ENCODE measurements around the gene FARSB. TPM values are rescaled to one million over a fixed set of nuclear protein-coding genes. Genes with fewer than 3 reads are reported as not detected.

Gene FARSB
- total RNA-seq, 2 donors from 2014 or later: 11.9 to 16.2 TPM

- Histone ChIP-seq H3K4me1 (replicated peaks) (no peaks in the 10 kb centered on the region), H3K27ac (no peak overlapping the region), H3K4me3 (no peak overlapping the region), H3K27me3 (replicated peaks; ENCODE audit: insufficient read depth) (no peaks in the 10 kb centered on the region), H3K36me3 (no peaks in the 10 kb centered on the region), H3K9me3 (no peaks in the 10 kb centered on the region)
- no peak for TF ChIP-seq POLR2AphosphoS5 (IDR thresholded peaks at IDR 0.05)
- no peak for TF ChIP-seq POLR2A (IDR thresholded peaks at IDR 0.05)
- TF ChIP-seq, protein P1, sequence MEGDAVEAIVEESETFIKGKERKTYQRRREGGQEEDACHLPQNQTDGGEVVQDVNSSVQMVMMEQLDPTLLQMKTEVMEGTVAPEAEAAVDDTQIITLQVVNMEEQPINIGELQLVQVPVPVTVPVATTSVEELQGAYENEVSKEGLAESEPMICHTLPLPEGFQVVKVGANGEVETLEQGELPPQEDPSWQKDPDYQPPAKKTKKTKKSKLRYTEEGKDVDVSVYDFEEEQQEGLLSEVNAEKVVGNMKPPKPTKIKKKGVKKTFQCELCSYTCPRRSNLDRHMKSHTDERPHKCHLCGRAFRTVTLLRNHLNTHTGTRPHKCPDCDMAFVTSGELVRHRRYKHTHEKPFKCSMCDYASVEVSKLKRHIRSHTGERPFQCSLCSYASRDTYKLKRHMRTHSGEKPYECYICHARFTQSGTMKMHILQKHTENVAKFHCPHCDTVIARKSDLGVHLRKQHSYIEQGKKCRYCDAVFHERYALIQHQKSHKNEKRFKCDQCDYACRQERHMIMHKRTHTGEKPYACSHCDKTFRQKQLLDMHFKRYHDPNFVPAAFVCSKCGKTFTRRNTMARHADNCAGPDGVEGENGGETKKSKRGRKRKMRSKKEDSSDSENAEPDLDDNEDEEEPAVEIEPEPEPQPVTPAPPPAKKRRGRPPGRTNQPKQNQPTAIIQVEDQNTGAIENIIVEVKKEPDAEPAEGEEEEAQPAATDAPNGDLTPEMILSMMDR (IDR thresholded peaks at IDR 0.05): no peak
- no peak for DNase-seq (ENCODE audit: low spot score)
- intact Hi-C loops (cut with DNase I): no loop called here
- 58% methylated on average over 2 of the region's 2 CpGs for WGBS
Measured at GRCh38 chr2:222688917-222689316, 33.0 kb upstream of the FARSB start.

GRCh38 chr2:222686086-222686750, 30.3 kb upstream of the FARSB start:
- Histone ChIP-seq H3K27ac (no peak overlapping the region), H3K27me3 (replicated peaks; ENCODE audit: insufficient read depth) (no peaks in the 10 kb centered on the region), H3K4me1 (replicated peaks) (no peaks in the 10 kb centered on the region), H3K9me3 (no peaks in the 10 kb centered on the region), H3K36me3 (no peaks in the 10 kb centered on the region), H3K4me3 (no peak overlapping the region)
- 52% methylated on average over 5 of the region's 5 CpGs for WGBS
- no peak for DNase-seq (ENCODE audit: low spot score)
- TF ChIP-seq POLR2A (IDR thresholded peaks at IDR 0.05) (no peak), POLR2AphosphoS5 (IDR thresholded peaks at IDR 0.05) (no peak)
- TF ChIP-seq, protein P1 (IDR thresholded peaks at IDR 0.05): no peak
- intact Hi-C loops (cut with DNase I): no loop called here

GRCh38 chr2:222683805-222684204, 27.9 kb upstream of the FARSB start:
- H3K36me3 ChIP-seq: no peaks in the 10 kb centered on the region
- 71% methylated on average over 3 of the region's 3 CpGs for WGBS
- no peak for TF ChIP-seq POLR2AphosphoS5 (IDR thresholded peaks at IDR 0.05)
- TF ChIP-seq, protein P1 (IDR thresholded peaks at IDR 0.05): no peak
- TF ChIP-seq POLR2A (IDR thresholded peaks at IDR 0.05): no peak

GRCh38 chr2:222677981-222678380, 22.1 kb upstream of the FARSB start:
- DNase-seq (ENCODE audit: low spot score): no peak
- Histone ChIP-seq H3K4me1 (replicated peaks) (no peaks in the 10 kb centered on the region), H3K9me3 (no peaks in the 10 kb centered on the region), H3K36me3 (no peaks in the 10 kb centered on the region), H3K27ac (no peak overlapping the region), H3K27me3 (replicated peaks; ENCODE audit: insufficient read depth) (no peaks in the 10 kb centered on the region), H3K4me3 (no peak overlapping the region)
- intact Hi-C loops (cut with DNase I): no loop called here
- WGBS: 60% methylated on average over 3 of the region's 3 CpGs
- no peak for TF ChIP-seq POLR2A (IDR thresholded peaks at IDR 0.05)

More at GRCh38 chr2:222683805-222684204, 27.9 kb upstream of the FARSB start:
- H3K4me3 ChIP-seq: no peak overlapping the region
- no peaks in the 10 kb centered on the region for H3K9me3 ChIP-seq
- no peak overlapping the region for H3K27ac ChIP-seq
- no peaks in the 10 kb centered on the region for H3K27me3 ChIP-seq (replicated peaks; ENCODE audit: insufficient read depth)
- intact Hi-C loops (cut with DNase I): no loop called here
- no peak for DNase-seq (ENCODE audit: low spot score)
- H3K4me1 ChIP-seq (replicated peaks): no peaks in the 10 kb centered on the region

DNA sequence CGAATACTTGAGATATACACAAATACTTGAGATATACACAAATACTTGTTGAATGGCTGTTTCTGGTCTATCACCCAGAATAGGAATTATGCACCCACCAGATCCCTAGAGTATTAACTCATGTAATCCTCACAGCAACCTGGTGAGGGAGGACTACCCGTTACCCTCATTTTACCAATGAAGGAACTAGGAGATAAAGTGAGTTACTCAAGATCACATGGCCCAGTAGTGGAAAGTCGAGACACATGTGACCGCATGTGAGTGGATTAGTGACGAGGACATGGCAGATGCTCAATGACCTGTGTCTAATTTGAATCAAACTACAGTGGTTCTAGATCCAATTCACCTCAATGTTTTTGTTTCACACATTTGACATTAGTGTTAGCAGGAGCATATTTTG, 18.0 kb upstream of the FARSB start:
- Histone ChIP-seq H3K27me3 (replicated peaks; ENCODE audit: insufficient read depth) (no peaks in the 10 kb centered on the region), H3K36me3 (no peaks in the 10 kb centered on the region), H3K4me1 (replicated peaks) (peaks cover 3% of the 10 kb centered on the region), H3K27ac (no peak overlapping the region), H3K9me3 (no peaks in the 10 kb centered on the region), H3K4me3 (no peak overlapping the region)
- intact Hi-C loops (cut with DNase I): no loop called here
- DNase-seq (ENCODE audit: low spot score): no peak
- 90% methylated on average over 5 of the region's 5 CpGs for WGBS
- no peak for TF ChIP-seq POLR2AphosphoS5 (IDR thresholded peaks at IDR 0.05)
- TF ChIP-seq, protein P1 (IDR thresholded peaks at IDR 0.05): no peak
- TF ChIP-seq POLR2A (IDR thresholded peaks at IDR 0.05): no peak

Data from prostate gland (tissue), 2 donors.